NK-92 (cell line): Measurements from ENCODE around the gene CHPF.

ENCODE experiments used
- DNase-seq: peaks from one replicate; lab custom pipeline; 2025; ENCODE audit not compliant: unreplicated experiment; lab: John Stamatoyannopoulos, UW

CHPF gene

DNA sequence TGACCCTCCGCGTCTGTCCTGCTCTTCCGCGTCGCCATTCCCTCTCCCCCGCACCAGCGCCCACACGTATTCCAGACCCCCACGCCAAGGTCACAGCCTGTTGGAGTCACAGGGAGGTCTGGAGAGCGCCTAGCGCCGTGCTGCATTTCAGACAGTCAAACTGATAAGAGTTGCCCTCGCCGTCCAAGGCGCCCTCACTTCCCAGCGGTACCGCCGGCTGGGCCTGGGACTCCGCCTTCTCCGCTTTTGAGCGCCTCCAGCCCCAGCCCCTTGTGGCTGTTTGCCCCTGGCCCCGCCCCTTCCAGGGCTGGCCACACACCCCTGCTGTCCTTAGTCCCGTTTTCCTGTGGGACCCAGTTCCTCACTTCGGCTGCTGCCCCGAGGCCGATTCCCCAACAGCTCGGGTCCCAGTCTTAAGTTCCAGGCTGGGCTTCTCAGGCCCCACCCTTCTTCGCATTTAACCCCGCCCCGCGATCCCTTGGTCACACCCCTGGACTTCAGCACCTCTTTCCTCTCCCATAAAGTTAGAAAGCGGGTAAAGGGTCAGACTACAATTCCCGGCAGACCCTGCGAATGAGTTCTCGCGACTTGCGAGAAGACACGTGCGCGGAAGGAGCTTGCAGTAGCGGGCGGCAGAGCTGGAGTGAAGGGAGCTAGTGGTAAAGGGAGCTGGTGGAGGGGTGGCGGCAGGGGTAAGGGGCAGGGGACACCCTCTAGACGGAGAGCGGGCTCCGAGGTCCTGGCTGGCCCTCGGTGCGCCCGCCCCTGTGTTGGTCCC is 45.1 kb downstream of the CHPF start, which contains the start of gene GMPPA:
GMPPA (plus strand) TSS at position 612 of the 778 bp plus-strand sequence. CDS start 1,085 bp downstream, outside the sequence.
- DNase-seq, result peak; percentile 24

DNA sequence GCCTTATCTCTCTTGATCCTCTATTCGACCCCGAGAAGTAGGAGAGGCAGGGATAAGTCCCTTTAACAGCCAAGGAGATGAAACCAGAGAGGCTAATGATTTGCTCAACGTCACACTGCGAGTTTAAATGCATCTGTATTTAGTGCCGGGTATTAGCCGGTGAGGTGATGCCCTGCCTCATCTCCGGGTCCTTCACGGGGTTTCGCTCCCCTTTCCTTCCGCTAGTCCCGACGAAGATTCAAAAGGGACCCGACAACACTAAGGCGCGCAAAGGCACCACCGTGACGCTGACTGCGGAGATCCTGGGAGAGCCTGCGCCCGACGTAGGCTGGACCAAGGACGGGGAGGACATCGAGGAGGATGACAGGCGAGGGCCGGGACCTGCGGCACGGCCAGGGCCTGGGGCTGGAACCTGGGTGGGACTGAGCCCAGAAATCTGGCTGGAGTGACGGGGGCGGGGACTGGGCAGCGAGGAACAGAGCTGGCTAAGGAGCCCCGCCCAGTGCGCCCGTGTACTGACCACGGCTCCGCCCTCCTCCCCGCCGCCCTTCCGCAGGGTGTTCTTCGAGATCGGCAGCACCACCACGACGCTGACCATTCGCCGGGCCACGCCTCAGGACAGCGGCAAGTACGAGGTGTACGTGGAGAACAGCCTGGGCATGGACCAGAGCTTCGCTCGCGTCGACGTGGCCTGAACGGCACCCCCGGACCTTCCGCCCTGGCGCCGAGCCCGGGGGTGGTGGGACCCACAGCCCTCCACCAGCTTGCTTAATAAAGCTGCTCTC is 45.9 kb downstream of the CHPF start:
- no peak for DNase-seq

GRCh38 chr2:219496825-219497494 is 46.6 kb downstream of the CHPF start:
- no peak for DNase-seq

GRCh38 chr2:219496247-219496824 is 47.3 kb downstream of the CHPF start:
- no peak for DNase-seq

DNA sequence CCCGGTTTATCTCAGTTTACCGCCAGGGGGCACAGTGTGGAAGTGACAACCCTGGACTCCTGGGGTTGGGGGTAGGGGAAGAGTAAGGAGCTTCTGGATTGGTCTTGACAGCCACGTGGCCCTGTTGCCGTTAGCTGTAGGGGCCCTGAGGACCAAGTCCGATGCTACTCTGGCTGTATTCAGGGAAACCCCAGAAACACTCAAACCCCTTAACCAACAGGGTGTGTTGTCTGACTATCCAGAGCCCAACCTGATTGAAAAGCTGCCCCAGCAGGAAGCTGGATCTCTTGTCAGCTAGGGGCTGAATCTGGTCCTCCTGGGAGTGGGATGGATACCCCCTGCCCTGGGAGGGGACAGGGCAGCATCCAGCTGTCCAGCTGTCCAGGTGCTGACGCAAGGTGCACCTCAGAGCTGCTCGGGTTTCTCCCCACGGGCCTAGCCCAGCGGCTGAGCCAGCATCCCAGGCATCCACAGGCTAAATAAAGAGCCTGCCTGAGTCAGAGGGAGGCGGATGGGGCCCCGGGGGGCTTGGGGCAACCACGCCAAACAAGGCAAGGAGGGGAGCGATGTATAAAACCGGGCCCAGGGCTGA is 48.0 kb downstream of the CHPF start:
- DNase-seq, result no peak

DNA sequence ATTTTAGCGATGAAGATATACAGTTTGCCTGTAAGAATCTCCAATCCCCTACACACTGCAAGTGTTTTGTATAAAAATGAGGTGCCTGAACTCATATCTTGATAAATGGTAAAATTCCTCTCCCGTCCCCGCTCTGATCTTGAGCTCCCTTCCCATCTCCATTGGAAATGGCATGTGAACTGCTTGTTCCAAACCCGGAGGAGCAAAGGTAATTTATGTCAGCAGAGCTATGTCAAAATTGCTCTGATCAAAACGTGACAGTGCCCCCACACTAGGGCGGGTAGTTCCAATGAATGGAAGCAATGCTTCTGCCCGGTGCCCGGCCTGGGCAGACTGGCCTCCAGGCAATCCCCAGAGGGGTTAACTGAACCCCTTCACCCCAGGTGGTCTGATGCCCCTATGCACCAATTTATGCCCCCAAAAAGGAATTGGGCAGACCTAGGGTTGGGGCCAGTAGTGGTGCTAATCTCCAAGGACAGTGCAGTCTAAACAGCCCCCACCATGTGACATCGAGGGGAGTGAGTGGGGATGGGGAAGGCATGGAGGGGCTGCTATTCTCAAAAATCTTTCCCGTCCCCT is 48.6 kb downstream of the CHPF start:
- no peak for DNase-seq

DNA sequence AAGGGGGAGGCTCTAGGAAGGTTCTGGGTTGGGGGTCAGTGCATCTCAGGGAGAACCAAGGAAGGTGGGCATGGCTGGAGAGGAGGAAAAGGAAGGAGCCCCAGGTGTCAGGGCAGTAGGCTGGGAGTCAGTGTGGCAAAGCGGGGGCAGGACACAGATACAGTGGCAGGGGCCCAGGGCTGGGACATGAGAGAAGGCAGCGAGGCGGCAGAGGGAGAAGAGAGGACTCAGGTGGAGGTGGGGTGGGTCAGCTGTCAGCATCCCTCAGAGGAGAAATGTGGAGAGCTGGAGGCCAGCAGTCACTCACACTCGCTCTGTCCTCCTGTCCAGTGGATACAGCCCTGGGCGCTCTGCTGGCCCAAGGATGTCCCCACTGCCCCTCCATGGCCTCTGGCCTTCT is 50.5 kb downstream of the CHPF start:
- no peak for DNase-seq

DNA sequence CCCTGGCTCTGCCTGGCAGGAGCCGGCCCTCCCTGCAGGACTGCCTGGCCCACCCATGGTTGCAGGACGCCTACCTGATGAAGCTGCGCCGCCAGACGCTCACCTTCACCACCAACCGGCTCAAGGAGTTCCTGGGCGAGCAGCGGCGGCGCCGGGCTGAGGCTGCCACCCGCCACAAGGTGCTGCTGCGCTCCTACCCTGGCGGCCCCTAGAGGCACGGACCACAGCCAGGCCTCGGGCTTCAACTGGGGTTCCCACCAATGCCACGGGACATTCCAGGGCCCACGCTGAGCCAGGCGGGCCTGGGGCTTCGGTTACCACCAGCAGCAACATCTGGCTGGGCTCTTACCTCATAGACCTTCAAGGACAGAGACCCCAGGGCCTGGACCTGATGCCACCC is 51.0 kb downstream of the CHPF start:
- DNase-seq, result no peak

GRCh38 chr2:219491278-219491963 is 52.2 kb downstream of the CHPF start:
- DNase-seq, result no peak

DNA sequence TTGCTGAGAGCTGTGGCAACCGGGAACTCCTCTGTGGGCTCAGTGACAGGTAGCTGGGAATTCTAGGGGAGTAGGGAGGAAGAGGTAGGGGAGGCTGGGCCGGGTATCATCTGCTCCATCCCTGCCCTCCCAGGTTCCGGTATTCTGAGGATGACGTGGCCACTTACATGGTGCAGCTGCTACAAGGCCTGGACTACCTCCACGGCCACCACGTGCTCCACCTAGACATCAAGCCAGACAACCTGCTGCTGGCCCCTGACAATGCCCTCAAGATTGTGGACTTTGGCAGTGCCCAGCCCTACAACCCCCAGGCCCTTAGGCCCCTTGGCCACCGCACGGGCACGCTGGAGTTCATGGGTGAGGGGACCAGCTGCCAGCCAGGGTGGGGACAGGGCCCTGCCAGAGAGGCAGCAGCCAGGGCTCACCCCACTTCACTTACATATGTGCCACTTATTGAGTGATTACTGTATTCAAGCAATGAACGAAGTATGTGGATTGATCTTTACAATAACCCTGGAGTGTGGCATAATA is 52.9 kb downstream of the CHPF start:
- DNase-seq, result no peak

GRCh38 chr2:219490186-219490585 is 53.4 kb downstream of the CHPF start:
- no peak for DNase-seq

DNA sequence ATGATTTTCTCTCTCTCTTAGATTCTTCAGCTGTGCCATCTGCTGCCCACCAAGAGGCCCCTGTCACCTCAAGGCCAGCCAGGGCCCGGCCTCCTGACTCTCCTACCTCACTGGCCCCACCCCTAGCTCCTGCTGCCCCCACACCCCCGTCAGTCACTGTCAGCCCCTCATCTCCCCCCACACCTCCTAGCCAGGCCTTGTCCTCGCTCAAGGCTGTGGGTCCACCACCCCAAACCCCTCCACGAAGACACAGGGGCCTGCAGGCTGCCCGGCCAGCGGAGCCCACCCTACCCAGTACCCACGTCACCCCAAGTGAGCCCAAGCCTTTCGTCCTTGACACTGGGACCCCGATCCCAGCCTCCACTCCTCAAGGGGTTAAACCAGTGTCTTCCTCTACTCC is 54.3 kb downstream of the CHPF start:
- DNase-seq, result no peak
